GM12892 (cell line): ENCODE measurements around the gene LTF.
"Not testable (repeated sequence)": the region's sequence is repeated elsewhere in the genome, so short reads cannot be mapped to it uniquely, and the experiment has no call there.

Source experiments
- DNase-seq: peaks from one replicate; pipeline ENCODE4 v3.0.0; 2011; ENCODE audit not compliant: insufficient read length
- FAIRE-seq: peaks from 2 replicates; lab custom pipeline; 2011; peaks lifted over from hg19 to GRCh38; lab: Jason Lieb, UNC
- POLR2A ChIP-seq: IDR thresholded peaks from 2 replicates; pipeline ENCODE4 v1.6.1; 2011; ENCODE audit warnings: low read depth, low read length, control low read depth
- POLR2AphosphoS5 ChIP-seq: IDR thresholded peaks from 2 replicates; pipeline ENCODE4 v1.6.1; 2011; ENCODE audit warnings: low read depth, low read length, control low read depth
- TAF1 ChIP-seq: IDR thresholded peaks from 2 replicates; pipeline ENCODE4 v1.6.1; 2011; ENCODE audit warnings: low read depth, mild to moderate bottlenecking, control low read depth, low read length, borderline replicate concordance

LTF gene

DNA sequence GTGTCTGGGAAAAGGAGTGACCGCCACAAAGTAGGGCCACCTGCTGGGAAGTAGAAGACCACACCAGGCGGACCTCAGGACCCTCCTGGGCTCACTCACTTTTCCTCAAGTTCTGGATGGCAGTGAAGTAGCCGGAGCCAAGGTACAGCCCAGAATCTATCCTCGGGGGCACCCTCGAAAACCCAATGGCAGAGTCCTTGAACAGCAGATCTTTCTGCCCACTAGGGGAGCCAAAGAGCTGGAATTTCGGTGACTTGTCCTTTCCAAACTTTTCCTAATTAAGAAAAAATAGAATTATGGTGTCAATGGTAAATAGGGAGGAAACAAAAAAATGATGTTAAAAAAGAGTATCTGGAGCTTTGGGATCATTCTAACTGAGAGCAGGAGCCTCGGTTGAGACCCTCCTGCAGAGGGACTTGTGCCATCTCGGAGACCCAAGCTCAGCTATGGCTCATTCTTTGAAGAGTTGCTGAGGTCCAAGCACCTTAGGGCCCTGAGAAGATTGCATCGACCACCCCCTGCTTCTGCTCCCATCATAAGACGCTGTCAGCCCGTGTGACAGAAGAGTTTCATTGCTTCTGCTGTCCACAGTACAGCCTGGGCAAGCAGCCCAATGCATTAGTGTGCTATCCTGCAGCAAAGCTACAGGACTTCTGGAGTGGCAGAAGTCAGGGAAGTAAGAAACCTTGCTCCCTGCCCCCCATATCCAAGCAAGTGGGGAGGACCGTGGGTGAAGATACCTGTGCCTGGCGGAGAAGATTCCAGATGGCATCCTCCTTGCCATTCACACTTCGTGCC lies 14.8 kb downstream of the LTF start:
- DNase-seq (peak; percentile 42), FAIRE-seq (no peak)
- no peak for TF ChIP-seq TAF1
- no peak for TF ChIP-seq POLR2AphosphoS5
- TF ChIP-seq POLR2A: no peak

DNA sequence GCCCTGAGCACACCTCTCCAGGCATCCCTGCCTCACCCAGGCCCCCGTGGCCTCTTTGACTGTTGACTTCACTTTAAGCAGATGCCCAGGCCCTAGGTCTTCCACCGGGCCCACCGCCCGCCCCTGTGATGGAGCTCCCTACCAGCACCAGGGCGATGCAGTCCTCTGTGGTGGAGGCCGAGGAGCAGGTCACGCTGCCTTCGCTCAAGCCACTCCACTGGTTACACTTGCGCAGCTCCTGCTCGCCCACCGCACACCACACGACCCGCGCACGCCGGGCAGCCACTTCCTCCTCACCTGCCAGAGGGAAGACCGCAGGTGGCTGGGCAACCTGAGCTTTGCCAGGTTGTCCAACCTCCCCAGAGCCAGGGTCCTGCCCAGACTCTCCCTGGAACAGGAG lies 16.0 kb downstream of the LTF start:
- FAIRE-seq (no peak), DNase-seq (no peak)
- no peak for TF ChIP-seq POLR2AphosphoS5
- TF ChIP-seq TAF1: no peak
- TF ChIP-seq POLR2A: no peak

DNA sequence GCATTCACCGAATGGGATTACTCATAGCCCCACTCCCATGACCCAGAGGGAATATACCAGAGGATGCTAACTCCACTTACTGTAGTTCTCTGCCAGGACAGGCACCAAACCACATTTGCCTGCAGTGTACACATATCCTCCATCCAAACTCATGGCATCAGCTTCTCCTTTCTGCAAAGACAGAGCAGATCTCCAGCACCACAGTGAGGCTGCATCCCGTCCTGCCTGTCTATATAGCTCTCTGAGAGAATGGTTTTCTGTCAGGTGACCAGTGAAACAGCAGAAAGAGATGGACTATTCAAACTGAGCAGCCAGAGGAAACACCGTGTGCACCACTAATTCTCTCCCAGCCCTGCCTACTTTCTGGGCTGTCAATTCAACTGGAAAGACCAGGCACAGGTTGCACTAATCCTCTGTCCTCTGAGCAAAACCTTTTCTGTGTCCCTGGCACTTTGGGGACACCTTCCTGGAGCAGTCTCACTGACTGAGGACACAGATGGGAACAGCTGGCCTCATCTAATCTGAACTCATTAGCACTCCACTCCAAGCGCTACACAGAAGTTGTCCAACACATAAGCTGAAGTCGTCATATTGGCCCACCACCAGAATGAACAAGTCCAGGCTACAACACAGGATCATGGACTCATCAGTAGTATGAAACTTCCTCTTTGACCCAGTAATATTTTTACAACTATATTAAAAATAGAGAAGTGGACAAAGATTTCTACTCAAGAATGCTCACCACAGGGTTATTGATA lies 17.3 kb downstream of the LTF start:
- TF ChIP-seq TAF1 (no peak), POLR2AphosphoS5 (no peak), POLR2A (no peak)

DNA sequence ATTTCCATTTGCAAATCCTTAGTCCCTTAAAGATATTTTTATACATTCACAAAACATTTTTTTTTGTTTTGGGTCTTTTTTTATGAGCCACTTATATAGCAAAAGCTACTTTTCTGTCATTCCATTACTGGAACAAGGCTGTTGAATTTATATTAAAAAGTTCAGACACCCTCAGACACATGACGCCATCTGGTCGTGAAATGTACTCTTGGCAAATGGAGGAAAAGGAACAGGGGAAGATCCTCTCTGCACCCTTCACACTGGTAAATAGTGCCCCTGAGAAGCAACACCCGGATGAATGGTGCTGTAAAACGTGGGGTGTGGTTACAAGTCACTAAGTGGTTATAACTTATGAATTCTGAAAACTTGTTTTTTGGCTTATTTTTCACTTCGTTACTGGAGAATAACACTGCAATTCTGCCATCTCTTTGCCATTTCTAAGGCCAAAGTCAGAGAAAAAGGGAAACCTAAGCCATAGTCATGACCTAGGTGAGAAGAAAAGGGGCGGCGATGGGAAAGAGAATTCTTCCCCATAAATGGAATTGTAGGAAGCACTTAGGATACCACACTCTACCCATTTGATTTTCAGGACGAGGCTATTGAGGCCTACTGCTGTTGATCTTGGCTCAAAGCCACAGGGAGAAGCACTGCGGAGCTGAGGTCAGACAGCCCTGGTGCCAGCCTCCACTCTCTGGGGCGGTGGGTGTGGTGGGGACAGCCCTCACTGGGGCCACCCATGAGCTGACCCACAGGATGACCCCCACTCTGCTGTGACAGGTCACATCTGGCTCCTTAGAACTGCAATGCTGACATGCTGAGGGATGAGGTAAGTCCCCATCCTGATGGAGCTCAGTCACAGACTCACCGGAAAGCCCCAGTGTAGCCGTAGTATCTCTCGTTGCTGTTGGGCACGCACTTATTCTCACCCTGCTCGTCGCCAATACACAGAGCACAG lies 21.9 kb downstream of the LTF start:
- FAIRE-seq (no peak), DNase-seq (no peak)
- no peak for TF ChIP-seq TAF1
- TF ChIP-seq POLR2A: no peak
- TF ChIP-seq POLR2AphosphoS5: no peak

More for the DNA sequence above, 17.3 kb downstream of the LTF start:
- no peak for FAIRE-seq
- no peak for DNase-seq

DNA sequence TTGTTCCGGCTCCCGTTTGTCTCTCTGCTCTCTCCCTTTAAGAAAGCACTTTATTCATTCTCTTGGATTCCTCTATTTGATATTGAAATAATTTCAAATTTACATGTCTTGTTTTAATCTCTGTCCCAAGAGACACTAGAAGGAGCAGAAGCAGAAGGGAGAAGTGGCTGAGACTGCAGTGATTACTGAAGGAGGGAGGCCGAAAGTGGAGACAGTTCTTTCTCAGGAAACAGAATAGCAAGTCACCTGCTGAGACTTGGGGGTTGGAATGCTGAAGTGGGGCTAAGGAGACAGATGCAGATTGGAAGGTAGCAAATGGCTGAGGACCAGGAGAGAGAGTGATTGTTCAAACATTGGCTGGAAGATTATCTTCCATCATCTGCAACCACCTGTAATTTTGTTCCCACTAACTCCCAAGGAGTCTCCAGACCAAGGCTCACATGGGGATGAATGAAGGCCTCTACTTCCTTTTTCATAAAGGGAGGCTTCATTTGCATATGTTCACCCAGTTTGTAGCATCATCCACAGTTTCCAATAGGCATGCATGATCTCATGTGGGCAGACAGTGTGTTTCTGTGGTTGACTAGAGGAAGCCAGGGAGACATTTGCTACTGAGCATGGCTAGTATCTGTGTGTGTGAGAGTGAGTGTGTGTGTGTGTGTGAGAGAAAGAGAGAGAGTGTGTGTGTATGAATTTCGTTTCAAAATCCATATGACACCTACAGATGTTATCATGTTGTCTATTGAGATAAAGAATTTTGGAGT lies 24.0 kb downstream of the LTF start:
- FAIRE-seq (peak; percentile 90), DNase-seq (no peak)
- TF ChIP-seq POLR2AphosphoS5 (no peak), POLR2A (no peak), TAF1 (no peak)

DNA sequence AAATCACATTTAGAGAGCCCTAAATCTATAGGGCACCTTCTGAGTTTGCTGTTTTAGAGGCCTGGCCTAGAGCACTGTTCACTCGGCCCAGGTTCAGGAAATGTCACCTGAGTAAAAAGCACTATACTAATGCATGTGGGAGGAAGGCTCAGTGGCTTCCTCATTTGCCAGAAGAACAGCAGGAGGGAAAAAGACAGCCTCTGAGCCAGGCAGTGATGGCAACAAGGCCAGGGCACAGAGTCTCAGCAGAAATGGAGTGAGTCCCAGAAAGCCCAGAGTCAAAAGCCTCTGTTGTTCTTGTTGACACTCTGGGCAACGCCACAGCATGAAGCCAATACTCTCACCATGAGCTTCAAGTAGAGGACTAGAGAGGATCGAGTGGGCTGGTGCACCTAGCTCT lies 25.9 kb downstream of the LTF start:
- TF ChIP-seq POLR2AphosphoS5: no peak
- no peak for TF ChIP-seq POLR2A
- TF ChIP-seq TAF1: no peak
- no peak for DNase-seq

DNA sequence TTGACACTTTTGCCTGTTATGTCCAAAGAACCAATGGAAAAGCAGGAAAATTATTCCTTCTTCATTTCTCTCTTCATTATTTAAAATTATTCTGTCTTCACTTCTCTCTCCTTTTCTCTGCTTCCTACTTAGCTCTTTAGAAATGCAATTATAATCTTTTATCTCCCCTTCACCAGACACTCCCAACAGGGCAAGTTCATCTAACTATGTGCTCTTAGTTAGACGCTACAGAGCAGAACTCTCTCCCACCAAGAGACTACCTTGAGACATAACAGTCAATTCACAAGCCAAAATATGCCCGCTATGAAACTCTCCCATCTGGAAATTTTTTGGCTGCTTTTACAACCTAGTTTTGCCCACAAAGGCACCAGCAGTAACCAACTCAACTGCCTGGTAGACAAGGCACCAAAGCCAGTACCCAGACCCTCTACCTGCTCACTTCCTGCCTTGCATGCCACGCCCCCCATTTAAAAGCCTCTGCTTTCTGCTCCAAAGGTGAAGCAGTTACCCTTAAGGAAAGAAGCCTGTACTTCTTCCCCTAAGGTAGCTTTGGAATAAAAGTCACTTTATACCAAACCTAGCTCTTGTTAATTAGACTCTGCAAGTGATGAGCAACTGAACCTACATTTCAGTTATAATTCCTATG lies 29.5 kb downstream of the LTF start:
- DNase-seq (no peak), FAIRE-seq (no peak)
- TF ChIP-seq POLR2AphosphoS5 (no peak), POLR2A (no peak), TAF1 (no peak)

More for the DNA sequence above, 25.9 kb downstream of the LTF start:
- FAIRE-seq: no peak

DNA sequence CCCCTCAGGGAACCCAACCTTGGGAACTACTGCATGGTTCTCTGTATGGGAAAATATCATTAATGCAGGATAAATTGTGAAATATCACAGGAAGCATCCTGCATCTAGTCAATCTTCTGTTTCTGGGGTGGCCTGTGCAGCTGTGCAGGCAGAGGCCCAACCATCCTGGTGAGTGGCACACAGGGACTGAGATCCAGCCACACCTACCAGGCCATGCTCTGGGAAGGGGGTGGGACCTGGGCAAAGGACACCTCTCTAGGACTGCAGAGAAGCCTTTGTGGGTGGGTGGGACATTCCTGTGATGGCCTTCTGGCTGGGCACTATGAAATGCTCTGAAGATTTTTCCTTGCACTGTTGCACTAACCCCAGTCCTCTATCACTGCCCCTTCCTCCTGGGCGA lies 30.9 kb downstream of the LTF start:
- FAIRE-seq: no peak
- DNase-seq: no peak
- TF ChIP-seq TAF1: no peak
- no peak for TF ChIP-seq POLR2AphosphoS5
- TF ChIP-seq POLR2A: no peak

DNA sequence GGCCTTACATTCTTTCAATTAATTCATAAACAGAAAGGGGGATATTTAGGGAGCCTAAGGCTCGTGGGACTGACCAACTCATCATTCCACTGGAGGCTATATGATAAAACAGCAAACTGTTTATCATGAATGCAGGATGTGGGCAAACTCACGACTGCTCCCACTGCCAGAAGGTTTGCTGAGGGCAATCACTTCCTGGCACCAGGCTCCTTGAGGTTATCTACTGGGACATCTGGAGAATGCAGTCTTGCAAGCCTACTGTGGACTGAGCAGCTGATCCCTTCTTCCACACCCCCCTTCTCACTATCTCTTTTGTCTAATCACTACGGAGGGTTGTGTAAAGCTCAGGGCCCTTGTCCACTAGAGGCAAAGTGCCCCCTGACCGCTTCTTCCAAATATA lies 31.6 kb downstream of the LTF start:
- not testable (repeated sequence) for FAIRE-seq, DNase-seq

DNA sequence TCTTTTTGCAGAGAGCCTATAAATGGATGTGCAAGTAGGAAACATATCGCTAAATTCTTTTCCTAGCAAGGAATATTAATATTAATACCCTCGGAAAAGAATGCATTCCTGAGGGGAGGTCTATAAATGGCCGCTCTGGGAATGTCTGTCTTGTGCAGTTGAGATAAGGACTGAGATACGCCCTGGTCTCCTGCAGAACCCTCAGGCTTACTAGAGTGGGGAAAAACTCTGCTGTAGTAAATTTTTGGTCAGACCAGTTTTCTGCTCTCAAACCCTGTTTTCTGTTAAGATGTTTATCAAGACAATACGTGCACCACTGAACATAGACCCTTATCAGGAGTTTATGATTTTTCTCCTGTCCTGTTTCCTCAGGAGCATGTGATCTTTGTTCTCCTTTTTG lies 32.8 kb downstream of the LTF start:
- not testable (repeated sequence) for DNase-seq, FAIRE-seq

DNA sequence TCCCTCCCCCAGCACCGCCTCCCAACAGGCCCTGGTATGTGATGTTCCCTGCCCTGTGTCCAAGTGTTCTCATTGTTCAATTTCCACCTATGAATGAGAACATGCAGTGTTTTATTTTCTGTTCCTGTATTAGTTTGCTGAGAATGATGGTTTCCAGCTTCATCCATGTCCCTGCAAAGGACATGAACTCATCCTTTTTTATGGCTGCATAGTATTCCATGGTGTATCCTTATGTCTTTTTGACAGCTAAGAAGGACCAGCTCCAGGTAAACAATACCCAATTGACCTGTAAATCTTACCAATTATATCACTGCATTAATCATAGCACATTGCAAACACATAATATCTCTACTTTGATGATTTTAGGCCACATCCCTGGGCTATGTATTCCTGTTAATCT lies 33.8 kb downstream of the LTF start:
- DNase-seq, FAIRE-seq: not testable (repeated sequence)
